ENCODE measurements around the gene CPTP.

- TF ChIP-seq NFYA (IDR thresholded peaks at IDR 0.05; ENCODE audit: borderline replicate concordance, low read depth, low read length) (no peak), GABPA (IDR thresholded peaks at IDR 0.05; ENCODE audit: low read depth) (no peak), POLR2A (IDR thresholded peaks at IDR 0.05; ENCODE audit: low read depth, low read length) (no peak), SMAD1 (IDR thresholded peaks at IDR 0.05; ENCODE audit: low read depth, partially characterized antibody) (no peak), SUPT20H (IDR thresholded peaks at IDR 0.05; ENCODE audit: borderline replicate concordance, control insufficient read depth, low read depth, low read length) (no peak), CTCF (IDR thresholded peaks at IDR 0.05 in 2 of 3, conservative IDR thresholded peaks at IDR 0.05 in 1 of 3; ENCODE audit: control insufficient read depth in 2 of 3, extremely low read depth in 1 of 3, insufficient read depth in 1 of 3, low read depth in 3 of 3, low read length in 3 of 3) (no peak), EGR1 (IDR thresholded peaks at IDR 0.05; ENCODE audit: borderline replicate concordance in 1 of 2, low read depth in 2 of 2, low read length in 2 of 2) (no peak)
Observed at GRCh38 chr1:1347663-1348419, 23.2 kb downstream of the CPTP start.

Data from GM12878 (cell line).